HG03439 (cell line): ENCODE results near the gene IL17RE.

ENCODE experiments used
- ATAC-seq: cut with Tn5 transposase; IDR thresholded peaks from one replicate; pipeline ENCODE4 v1.9.1; 2021; ENCODE audit warnings: mild to moderate bottlenecking, moderate library complexity; ENCODE audit not compliant: unreplicated experiment

Gene IL17RE

DNA sequence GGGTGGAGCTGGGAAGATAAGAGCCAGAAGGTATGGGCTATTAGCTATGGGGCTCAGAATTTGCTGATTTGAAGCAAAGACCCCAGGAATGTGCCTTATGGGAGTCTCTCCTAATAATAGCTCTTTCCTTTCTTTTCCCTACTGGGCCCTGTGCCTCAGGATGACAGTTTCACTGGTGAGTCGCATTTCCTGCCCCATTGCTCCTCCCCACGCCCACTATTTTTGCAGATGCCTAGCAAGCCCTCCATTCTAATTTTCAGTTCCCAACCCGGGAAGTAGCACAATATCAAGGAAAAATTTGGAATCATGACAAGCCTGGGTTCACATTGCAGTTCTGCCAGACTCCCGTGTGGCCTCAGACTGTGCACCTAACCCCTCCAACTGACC is 583 bp downstream of the IL17RE start:
- ATAC-seq, result no peak

GRCh38 chr3:9903904-9904303 is 1.3 kb downstream of the IL17RE start:
- ATAC-seq, result no peak

- ATAC-seq, result no peak
These were observed 3.8 kb downstream of the IL17RE start for GRCh38 chr3:9906480-9906879.

DNA sequence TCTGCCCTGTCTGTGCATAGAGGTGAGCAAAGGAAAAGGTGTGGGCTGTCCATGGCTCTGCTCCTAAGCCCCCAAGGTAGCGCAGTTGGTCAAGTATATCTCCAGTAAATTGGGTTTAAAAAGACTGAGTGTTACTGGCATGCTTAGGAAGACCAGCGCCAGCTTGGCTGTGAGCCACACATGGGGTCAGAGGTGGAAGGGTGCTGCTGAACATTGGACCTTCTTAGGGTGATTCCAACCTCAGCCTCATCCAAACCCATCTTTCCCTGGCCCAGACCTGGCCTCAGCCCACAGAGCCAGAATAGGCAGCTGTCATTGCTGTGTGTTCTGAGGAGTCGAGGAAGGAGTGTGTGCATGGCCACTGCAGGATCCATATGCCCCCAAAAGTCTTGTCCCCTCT is 5.6 kb downstream of the IL17RE start:
- ATAC-seq, result no peak

DNA sequence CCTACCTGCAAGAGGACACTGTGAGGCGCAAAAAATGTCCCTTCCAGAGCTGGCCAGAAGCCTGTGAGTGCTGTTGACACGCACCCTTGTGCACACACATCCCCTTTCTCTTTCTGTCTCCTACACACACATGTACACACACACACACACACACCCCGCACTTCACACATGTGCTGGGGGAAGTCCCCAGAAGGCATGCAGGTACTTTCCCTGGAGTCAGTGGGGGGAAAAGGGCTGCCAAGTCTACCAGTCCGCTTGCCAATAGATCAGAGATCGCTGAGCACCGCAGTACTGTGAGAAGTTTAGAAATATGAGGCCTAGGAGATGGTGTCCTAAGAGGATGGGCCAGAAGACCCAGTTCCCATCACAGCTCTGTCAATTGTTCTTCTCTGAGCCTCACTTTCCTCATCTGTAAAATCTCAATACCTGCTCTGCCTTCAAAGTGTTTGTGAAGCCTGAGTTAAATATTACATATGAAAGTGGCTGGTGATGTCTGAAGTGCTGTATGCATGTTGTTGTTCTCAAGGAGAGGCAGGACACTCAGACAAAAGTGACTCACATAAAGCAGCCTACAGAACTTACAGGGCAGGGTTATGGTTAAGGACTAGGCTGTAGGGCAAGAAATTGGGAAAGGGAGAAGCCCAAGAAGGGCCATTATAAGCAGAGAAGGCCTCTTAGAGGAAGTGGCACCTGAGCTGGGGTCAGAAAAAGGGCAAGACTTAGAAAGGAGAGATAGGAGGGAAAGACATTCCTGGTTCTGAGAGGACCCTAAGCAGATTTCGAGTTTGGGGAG is 6.8 kb downstream of the IL17RE start:
- no peak for ATAC-seq

DNA sequence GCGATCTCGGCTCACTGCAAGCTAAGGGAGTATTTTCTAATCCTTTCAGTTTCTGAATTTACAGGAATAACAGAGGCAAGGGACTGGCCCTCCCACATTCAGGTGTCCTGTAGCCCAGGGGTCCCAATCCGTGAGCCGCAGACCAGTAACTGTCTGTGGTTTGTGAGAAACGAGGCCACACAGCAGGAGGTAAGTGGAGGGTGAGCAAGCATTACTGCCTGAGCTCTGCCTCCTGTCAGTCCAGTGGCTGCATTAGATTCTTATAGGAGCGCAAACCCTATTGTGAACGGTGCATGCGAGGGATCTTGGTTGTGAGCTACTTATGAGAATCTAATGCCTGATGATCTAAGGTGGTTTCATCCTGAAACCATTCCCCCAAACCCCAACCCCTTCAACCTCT is 9.2 kb downstream of the IL17RE start:
- no peak for ATAC-seq

- ATAC-seq, result no peak
These were observed 9.8 kb downstream of the IL17RE start for GRCh38 chr3:9912294-9912935.

GRCh38 chr3:9913601-9914000 is 11.0 kb downstream of the IL17RE start:
- no peak for ATAC-seq

DNA sequence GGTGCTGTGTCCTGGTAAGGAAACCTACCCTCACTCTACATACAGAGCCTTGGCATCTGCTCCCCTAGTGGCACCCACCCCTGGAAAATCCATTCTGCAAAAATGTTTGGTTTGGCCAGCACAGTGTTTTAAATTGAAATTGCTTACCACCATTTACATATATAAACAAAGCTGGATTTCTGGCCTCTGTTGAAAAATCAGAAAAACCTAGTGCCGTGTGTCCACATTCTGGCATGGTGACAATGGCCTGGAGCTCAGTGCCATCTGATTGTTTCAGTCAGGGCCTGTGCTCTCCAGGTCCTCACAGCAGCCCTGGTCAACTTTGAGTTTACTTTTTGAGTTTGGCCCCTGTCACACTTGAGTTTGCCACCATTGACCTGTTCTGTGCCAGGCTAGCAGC is 11.4 kb downstream of the IL17RE start:
- no peak for ATAC-seq

DNA sequence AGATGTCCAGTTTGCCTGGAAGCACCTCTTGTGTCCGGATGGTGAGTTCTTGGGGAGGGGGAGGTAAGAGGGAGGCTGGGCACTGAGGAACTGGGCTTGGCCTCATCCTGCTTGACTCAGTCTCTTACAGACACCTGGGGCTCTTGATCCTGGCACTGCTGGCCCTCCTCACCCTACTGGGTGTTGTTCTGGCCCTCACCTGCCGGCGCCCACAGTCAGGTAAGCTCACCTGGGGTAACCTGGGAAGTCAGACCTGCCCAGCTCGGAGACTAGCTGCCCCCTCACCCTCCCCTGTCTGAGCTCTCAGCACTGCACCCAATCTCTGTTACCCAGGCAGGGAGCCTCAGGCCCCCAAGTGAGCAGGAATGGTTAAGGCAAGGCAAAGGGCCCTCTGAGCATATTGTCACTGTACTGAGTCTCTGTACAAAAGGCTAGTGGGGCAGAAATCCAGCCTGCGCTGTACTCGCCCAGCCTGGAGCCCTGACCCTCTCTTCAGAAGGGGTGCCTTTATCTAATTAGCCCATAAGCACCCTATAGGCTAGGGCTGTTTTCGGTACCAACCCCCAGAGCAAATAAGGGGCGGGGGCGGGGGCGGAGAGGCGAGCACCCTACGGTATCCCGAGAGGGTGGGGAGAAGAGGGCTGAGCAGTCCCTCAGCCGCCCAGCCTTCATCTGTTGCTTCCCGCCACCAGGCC is 12.1 kb downstream of the IL17RE start:
- no peak for ATAC-seq

- ATAC-seq, result no peak
These were observed 12.8 kb downstream of the IL17RE start for GRCh38 chr3:9915254-9916141.

- no peak for ATAC-seq
These were observed 13.7 kb downstream of the IL17RE start for GRCh38 chr3:9916346-9916733.

DNA sequence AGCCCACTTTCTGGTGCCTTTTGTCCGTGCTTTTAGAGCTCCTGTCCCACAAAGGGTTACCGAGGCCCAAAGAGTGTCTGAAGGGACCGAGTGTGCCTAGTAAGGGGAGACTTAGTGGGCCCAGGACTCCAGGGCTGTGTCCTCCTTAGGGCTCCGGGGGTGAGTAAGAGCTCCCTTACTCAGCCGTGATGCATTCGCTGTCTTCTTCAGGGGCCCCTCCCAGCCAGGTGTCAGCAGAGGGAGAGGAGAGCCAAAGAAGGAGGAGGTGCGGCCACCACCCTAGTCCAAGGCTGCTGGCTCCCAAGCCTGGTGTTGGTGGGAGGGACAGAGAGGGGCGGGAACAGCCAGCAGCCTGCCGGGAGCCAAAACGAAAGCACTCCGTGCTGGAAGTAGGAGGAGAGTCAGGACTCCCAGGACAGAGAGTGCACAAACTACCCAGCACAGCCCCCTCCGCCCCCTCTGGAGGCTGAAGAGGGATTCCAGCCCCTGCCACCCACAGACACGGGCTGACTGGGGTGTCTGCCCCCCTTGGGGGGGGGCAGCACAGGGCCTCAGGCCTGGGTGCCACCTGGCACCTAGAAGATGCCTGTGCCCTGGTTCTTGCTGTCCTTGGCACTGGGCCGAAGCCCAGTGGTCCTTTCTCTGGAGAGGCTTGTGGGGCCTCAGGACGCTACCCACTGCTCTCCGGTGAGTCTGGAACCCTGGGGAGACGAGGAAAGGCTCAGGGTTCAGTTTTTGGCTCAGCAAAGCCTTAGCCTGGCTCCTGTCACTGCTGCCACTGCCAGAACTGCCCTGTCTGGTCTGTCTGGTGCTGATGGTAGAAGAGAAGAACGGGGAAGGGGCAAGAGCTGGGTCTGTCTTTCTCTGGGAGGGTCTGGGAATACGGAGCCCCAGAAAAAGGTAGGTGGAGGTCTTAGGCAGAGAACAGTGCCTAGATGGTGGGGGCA is 14.4 kb downstream of the IL17RE start, which contains the start of gene IL17RC:
Gene IL17RC, plus strand, starts transcription at position 365 of the 947 bp plus-strand sequence. Its CDS starts 218 bp downstream, at position 583.
- ATAC-seq, result no peak

- no peak for ATAC-seq
These were observed 15.2 kb downstream of the IL17RE start for GRCh38 chr3:9917820-9918219.

DNA sequence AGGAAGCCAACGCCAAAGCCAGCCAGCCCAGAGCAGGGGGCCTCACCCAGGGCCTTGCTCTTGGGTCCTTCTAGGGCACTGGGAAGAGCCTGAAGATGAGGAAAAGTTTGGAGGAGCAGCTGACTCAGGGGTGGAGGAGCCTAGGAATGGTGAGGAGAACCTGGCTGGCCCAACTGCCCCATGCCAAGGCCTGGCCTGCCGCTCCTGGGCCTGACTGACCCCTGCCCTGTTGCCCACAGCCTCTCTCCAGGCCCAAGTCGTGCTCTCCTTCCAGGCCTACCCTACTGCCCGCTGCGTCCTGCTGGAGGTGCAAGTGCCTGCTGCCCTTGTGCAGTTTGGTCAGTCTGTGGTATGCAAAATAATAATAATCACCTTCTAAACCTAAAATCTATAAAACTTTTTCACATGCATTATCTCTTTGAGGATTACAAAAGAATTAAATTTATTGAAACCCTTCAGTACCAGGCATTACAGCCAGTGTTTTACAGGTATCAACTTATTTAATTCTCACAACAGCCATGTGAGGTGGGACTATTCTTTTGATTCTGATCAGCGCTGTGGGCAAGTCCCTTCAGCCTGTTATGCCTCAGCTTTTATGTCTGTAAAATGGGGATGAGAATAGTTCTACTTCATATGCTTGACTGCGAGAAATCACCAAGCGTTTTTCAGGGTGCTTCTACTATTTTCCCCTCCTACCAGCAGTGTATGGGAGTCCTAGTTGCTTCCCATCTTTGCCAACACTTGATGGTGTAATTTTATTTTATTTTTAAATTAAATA is 15.8 kb downstream of the IL17RE start:
- ATAC-seq, result no peak

GRCh38 chr3:9928158-9928557 is 25.5 kb downstream of the IL17RE start:
- no peak for ATAC-seq

DNA sequence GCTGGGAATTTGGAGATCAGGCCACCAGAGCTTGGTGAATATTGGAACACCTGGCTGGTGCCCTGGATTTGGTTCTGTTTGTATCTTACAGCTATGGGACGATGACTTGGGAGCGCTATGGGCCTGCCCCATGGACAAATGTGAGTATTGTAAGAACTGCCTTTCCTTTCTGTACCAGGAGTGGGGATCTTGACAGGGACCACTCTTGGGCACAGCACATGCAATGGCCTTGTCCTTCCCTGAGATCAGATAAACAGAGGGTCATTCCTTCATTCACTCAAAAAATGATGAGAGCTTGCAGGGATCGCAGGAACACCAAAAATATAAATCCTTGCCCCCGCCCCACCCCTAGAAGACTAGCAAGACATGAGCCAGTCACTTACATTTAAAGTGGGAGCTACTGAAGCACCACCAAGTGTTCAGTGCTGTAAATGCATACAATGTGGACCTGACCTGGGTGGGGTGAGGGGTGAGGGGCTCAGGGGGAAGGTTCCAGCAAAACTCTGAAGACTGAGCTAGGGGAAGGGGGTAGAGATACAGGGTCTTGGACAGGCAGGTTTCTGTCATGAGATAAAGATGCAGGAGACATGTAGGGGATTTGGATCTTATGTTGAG is 28.3 kb downstream of the IL17RE start:
- no peak for ATAC-seq

DNA sequence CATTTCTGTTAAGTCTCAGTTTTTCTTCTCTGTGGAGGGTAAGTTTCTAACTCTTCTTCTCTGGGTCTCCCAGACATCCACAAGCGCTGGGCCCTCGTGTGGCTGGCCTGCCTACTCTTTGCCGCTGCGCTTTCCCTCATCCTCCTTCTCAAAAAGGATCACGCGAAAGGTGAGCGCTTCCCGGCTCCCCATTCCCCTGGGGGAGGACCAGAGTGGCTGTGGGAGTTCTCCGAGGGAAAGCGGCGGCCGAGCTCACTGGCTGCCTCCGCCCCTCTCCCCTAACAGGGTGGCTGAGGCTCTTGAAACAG is 29.8 kb downstream of the IL17RE start:
- ATAC-seq, result no peak
